ENCODE results near the gene SEMA4D.

Gene SEMA4D

GRCh38 chr9:89397471-89397870 lies 100.4 kb downstream of the SEMA4D start:
- no peak for TF ChIP-seq NFIC (IDR thresholded peaks at IDR 0.05)
- no peak for TF ChIP-seq FOXM1 (IDR thresholded peaks at IDR 0.05; ENCODE audit: borderline replicate concordance, low read depth)
- no peak for TF ChIP-seq ZBTB7A (IDR thresholded peaks at IDR 0.05; ENCODE audit: low read depth)
- TF ChIP-seq RAD21 (IDR thresholded peaks at IDR 0.05; ENCODE audit: low read depth), result no peak
- no peak for TF ChIP-seq YY1 (IDR thresholded peaks at IDR 0.05; ENCODE audit: low read depth)
- no peak for TF ChIP-seq CREB1 (IDR thresholded peaks at IDR 0.05; ENCODE audit: low read depth)
- no peak for TF ChIP-seq TAF1 (IDR thresholded peaks at IDR 0.05; ENCODE audit: low read depth)
- no peak for TF ChIP-seq CEBPB (IDR thresholded peaks at IDR 0.05)
- no peak for TF ChIP-seq EGR1 (IDR thresholded peaks at IDR 0.05)
- TF ChIP-seq REST (IDR thresholded peaks at IDR 0.05; ENCODE audit: low read depth), result no peak
- TF ChIP-seq EP300 (IDR thresholded peaks at IDR 0.05; ENCODE audit: borderline replicate concordance), result no peak
- TF ChIP-seq TEAD4 (IDR thresholded peaks at IDR 0.05), result no peak
- no peak for TF ChIP-seq TCF12 (IDR thresholded peaks at IDR 0.05; ENCODE audit: low read depth)
- TF ChIP-seq, protein P1, sequence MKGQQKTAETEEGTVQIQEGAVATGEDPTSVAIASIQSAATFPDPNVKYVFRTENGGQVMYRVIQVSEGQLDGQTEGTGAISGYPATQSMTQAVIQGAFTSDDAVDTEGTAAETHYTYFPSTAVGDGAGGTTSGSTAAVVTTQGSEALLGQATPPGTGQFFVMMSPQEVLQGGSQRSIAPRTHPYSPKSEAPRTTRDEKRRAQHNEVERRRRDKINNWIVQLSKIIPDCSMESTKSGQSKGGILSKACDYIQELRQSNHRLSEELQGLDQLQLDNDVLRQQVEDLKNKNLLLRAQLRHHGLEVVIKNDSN (IDR thresholded peaks at IDR 0.05), result no peak
- TF ChIP-seq, protein P2, sequence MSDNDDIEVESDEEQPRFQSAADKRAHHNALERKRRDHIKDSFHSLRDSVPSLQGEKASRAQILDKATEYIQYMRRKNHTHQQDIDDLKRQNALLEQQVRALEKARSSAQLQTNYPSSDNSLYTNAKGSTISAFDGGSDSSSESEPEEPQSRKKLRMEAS (IDR thresholded peaks at IDR 0.05), result no peak

- TF ChIP-seq TCF12 (IDR thresholded peaks at IDR 0.05; ENCODE audit: low read depth) (no peak), REST (IDR thresholded peaks at IDR 0.05; ENCODE audit: low read depth) (no peak), EGR1 (IDR thresholded peaks at IDR 0.05) (no peak), CEBPB (IDR thresholded peaks at IDR 0.05) (no peak), CREB1 (IDR thresholded peaks at IDR 0.05; ENCODE audit: low read depth) (no peak), TAF1 (IDR thresholded peaks at IDR 0.05; ENCODE audit: low read depth) (no peak), FOXM1 (IDR thresholded peaks at IDR 0.05; ENCODE audit: borderline replicate concordance, low read depth) (no peak), TEAD4 (IDR thresholded peaks at IDR 0.05) (no peak), ZBTB7A (IDR thresholded peaks at IDR 0.05; ENCODE audit: low read depth) (no peak), RAD21 (IDR thresholded peaks at IDR 0.05; ENCODE audit: low read depth) (no peak), NFIC (IDR thresholded peaks at IDR 0.05) (no peak), EP300 (IDR thresholded peaks at IDR 0.05; ENCODE audit: borderline replicate concordance) (no peak)
- TF ChIP-seq, protein P2 (IDR thresholded peaks at IDR 0.05), result no peak
- TF ChIP-seq, protein P1 (IDR thresholded peaks at IDR 0.05), result no peak
Observed at GRCh38 chr9:89395931-89396710, 101.8 kb downstream of the SEMA4D start.

DNA sequence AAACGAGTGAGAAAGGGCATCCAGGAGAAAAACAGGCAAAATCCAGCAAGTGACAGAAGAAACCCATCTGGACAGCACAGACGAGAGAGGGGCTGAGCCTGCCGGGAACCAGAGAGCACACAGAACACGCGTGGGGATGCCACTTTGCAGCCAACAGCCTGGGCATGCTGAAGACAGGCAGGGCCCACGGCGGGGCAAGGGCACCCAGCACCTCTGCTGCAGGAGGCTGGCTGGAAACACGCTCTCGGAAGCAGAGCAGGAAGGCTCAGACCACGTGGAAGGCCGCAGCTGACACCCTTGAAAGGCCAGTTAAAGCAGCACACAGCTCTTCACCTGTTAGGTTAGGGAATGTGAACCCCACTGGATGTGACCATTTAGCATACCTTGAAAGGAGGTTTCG lies 103.5 kb downstream of the SEMA4D start:
- TF ChIP-seq TEAD4 (IDR thresholded peaks at IDR 0.05), result no peak

DNA sequence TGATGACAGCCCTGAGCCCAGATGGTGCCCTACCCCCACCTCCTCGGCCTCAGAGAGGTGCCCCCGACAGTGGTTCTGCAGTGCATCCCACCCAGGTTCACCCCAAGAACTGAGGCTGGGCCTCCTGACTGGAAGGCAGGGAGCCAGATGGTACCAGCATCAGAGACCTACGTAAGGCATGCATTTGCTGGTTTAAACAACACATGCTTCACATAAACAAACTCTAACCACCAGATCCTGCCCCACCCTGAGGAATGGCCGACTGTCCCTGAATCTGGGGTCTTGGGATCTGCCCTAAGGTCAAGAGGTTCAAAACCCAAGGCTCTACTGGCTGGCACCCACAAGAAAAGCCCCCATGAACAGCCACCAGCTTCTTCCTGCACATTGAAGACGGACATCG lies 106.3 kb downstream of the SEMA4D start:
- TF ChIP-seq REST (IDR thresholded peaks at IDR 0.05; ENCODE audit: low read depth) (no peak), CEBPB (IDR thresholded peaks at IDR 0.05) (no peak), EP300 (IDR thresholded peaks at IDR 0.05; ENCODE audit: borderline replicate concordance) (no peak)

Data from Ishikawa (cell line).